H1 (cell line): ENCODE data around the gene TUBB4B. TPM values are rescaled to one million over a fixed set of nuclear protein-coding genes. Genes with fewer than 3 reads are reported as not detected.
A peak's percentile ranks its signal among the peaks of the same experiment; 100 is the strongest.

Source experiments
- CTCF ChIA-PET: fragments of 300-600 bp; sonication (Branson Sonifier 250); formaldehyde crosslinking; loops from one replicate; lab custom pipeline; 2021; ENCODE audit not compliant: partially characterized antibody; lab: Charles Lee
- POLR2A ChIA-PET: fragments of 300-600 bp; sonication (Branson Sonifier 250); formaldehyde crosslinking; loops from one replicate; lab custom pipeline; 2021; ENCODE audit warnings: inconsistent platforms; ENCODE audit not compliant: partially characterized antibody; lab: Charles Lee
- DNase-seq, 2 experiments: peaks; one replicate each; pipeline versions ENCODE4 v3.0.0 to v3.0.0-alpha.2; 2010 to 2022; ENCODE audit warnings: low spot score in 2 of 2, low read depth in 1 of 2, mixed read lengths in 1 of 2
- FAIRE-seq: peaks from 2 replicates; lab custom pipeline; 2011; peaks lifted over from hg19 to GRCh38; lab: Jason Lieb, UNC
- H2AFZ ChIP-seq: 2 replicates; pipeline ENCODE4 v1.8.1; 2012; ENCODE audit warnings: low read length, inconsistent platforms
- H2AK5ac ChIP-seq: 2 replicates; pipeline ENCODE4 v1.6.1; 2013; ENCODE audit warnings: low read depth, low read length
- H2BK120ac ChIP-seq: replicated peaks from 2 replicates; pipeline ENCODE3; 2013; ENCODE audit warnings: low read depth, low read length, inconsistent platforms
- H2BK12ac ChIP-seq: 2 replicates; pipeline ENCODE4 v1.6.1; 2013; ENCODE audit warnings: low read depth, low read length
- H2BK15ac ChIP-seq: 2 replicates; pipeline ENCODE4 v1.6.1; 2013; ENCODE audit warnings: low read length
- H2BK20ac ChIP-seq: 2 replicates; pipeline ENCODE4 v1.6.1; 2013; ENCODE audit warnings: low read length
- H2BK5ac ChIP-seq: 2 replicates; pipeline ENCODE4 v1.6.1; 2013; ENCODE audit warnings: low read depth, low read length
- H3K14ac ChIP-seq: 2 replicates; pipeline ENCODE4 v1.6.1; 2013; ENCODE audit warnings: inconsistent platforms; ENCODE audit not compliant: insufficient read length
- H3K18ac ChIP-seq: 2 replicates; pipeline ENCODE4 v1.6.1; 2013; ENCODE audit warnings: low read length; ENCODE audit errors: extremely low read depth
- H3K23ac ChIP-seq: 2 replicates; pipeline ENCODE4 v1.6.1; 2013; ENCODE audit warnings: inconsistent platforms; ENCODE audit not compliant: insufficient read length
- H3K23me2 ChIP-seq: 2 replicates; pipeline ENCODE4 v1.6.1; 2013; ENCODE audit warnings: low read depth, low read length
- H3K27ac ChIP-seq: 2 replicates; pipeline ENCODE4 v1.6.1; 2011; ENCODE audit warnings: low read depth, low read length, inconsistent platforms
- H3K27me3 ChIP-seq, 4 experiments: replicated peaks in 1 of 4; 1 replicate in 1 of 4; 2 replicates in 3 of 4; pipeline versions ENCODE4 v1.6.1 to v1.8.1; 2011 to 2013; ENCODE audit warnings: low read length in 3 of 4, mild to moderate bottlenecking in 3 of 4, inconsistent platforms in 2 of 4, mixed read lengths in 2 of 4, moderate library complexity in 1 of 4; ENCODE audit not compliant: control insufficient read depth in 3 of 4, insufficient read depth in 3 of 4; ENCODE audit errors: extremely low read depth in 1 of 4
- H3K36me3 ChIP-seq, 4 experiments: 2 replicates each; pipeline versions ENCODE4 v1.6.1 to v1.8.1; 2011 to 2013; ENCODE audit warnings: mild to moderate bottlenecking in 4 of 4, low read length in 3 of 4, moderate library complexity in 2 of 4, control low read depth in 1 of 4, inconsistent platforms in 1 of 4; ENCODE audit not compliant: insufficient read depth in 4 of 4, control insufficient read depth in 2 of 4
- H3K4ac ChIP-seq: replicated peaks from 2 replicates; pipeline ENCODE3; 2013; ENCODE audit warnings: low read length, low read depth, mixed read lengths, inconsistent platforms; ENCODE audit not compliant: insufficient read length
- H3K4me1 ChIP-seq, 4 experiments: replicated peaks in 1 of 4; 1 replicate in 1 of 4; 2 replicates in 3 of 4; pipeline versions ENCODE4 v1.6.1 to v1.8.1; 2011 to 2013; ENCODE audit warnings: low read length in 3 of 4, inconsistent platforms in 2 of 4, mixed read lengths in 1 of 4; ENCODE audit not compliant: insufficient read depth in 4 of 4, control insufficient read depth in 3 of 4
- H3K4me2 ChIP-seq, 2 experiments: 2 replicates each; pipeline versions ENCODE4 v1.6.1 to v1.8.1; 2011 to 2013; ENCODE audit warnings: low read depth in 2 of 2, low read length in 2 of 2, control low read depth in 1 of 2, inconsistent platforms in 1 of 2, mild to moderate bottlenecking in 1 of 2; ENCODE audit not compliant: insufficient read depth in 1 of 2
- H3K4me3 ChIP-seq, 4 experiments: fragments of 200-600, 300-600 bp in 1 of 4; sonication (generic), shearing (Covaris generic), sonication (Bioruptor Twin) in 1 of 4; 2 replicates each; pipeline versions ENCODE4 v1.5.1 to v1.8.1; 2011 to 2016; ENCODE audit warnings: low read length in 4 of 4, low read depth in 3 of 4, control low read depth in 2 of 4, inconsistent platforms in 2 of 4, mild to moderate bottlenecking in 2 of 4, mixed read lengths in 1 of 4, moderate library complexity in 1 of 4; ENCODE audit not compliant: insufficient read depth in 2 of 4; ENCODE audit errors: extremely low read depth in 1 of 4
- H3K56ac ChIP-seq: replicated peaks from 2 replicates; pipeline ENCODE3; 2013; ENCODE audit warnings: low read depth, mild to moderate bottlenecking, mixed read lengths, low read length, inconsistent platforms; ENCODE audit not compliant: insufficient read length
- H3K79me1 ChIP-seq: 2 replicates; pipeline ENCODE4 v1.6.1; 2013; ENCODE audit warnings: low read depth, low read length, control low read depth
- H3K79me2 ChIP-seq, 2 experiments: 2 replicates each; pipeline versions ENCODE4 v1.6.1 to v1.8.1; 2012 to 2013; ENCODE audit warnings: low read length in 2 of 2, mild to moderate bottlenecking in 2 of 2, inconsistent platforms in 1 of 2; ENCODE audit not compliant: insufficient read depth in 2 of 2, control insufficient read depth in 1 of 2
- H3K9ac ChIP-seq, 4 experiments: replicated peaks in 1 of 4; 1 replicate in 1 of 4; 2 replicates in 3 of 4; pipeline versions ENCODE4 v1.6.1 to v1.8.1; 2011 to 2013; ENCODE audit warnings: low read depth in 3 of 4, low read length in 3 of 4, control low read depth in 2 of 4, mild to moderate bottlenecking in 2 of 4, moderate library complexity in 2 of 4, inconsistent platforms in 1 of 4; ENCODE audit errors: extremely low read depth in 1 of 4
- H3K9me3 ChIP-seq, 2 experiments: 2 replicates each; pipeline versions ENCODE4 v1.6.1 to v1.8.1; 2012 to 2013; ENCODE audit warnings: mild to moderate bottlenecking in 2 of 2, moderate library complexity in 2 of 2, control low read depth in 1 of 2, inconsistent platforms in 1 of 2, low read depth in 1 of 2, low read length in 1 of 2, mixed read lengths in 1 of 2; ENCODE audit not compliant: insufficient read depth in 2 of 2
- H4K20me1 ChIP-seq, 2 experiments: replicated peaks in 1 of 2; 2 replicates each; pipeline versions ENCODE3 to v1.8.1; 2011 to 2013; ENCODE audit warnings: inconsistent platforms in 2 of 2, low read length in 2 of 2, mild to moderate bottlenecking in 1 of 2; ENCODE audit not compliant: insufficient read depth in 2 of 2, control insufficient read depth in 1 of 2
- H4K5ac ChIP-seq: 2 replicates; pipeline ENCODE4 v1.6.1; 2013; ENCODE audit warnings: low read length, low read depth, mixed read lengths, inconsistent platforms; ENCODE audit not compliant: insufficient read length
- H4K8ac ChIP-seq: 2 replicates; pipeline ENCODE4 v1.8.0; 2013; ENCODE audit warnings: mild to moderate bottlenecking, moderate library complexity, low read length, inconsistent platforms; ENCODE audit not compliant: insufficient read depth; ENCODE audit errors: extremely low read depth
- H4K91ac ChIP-seq: replicated peaks from 2 replicates; pipeline ENCODE3; 2013; ENCODE audit warnings: low read length, mixed read lengths, inconsistent platforms; ENCODE audit not compliant: insufficient read length
- CTBP2 ChIP-seq: IDR thresholded peaks from 2 replicates; pipeline ENCODE4 v1.7.0; 2011; ENCODE audit warnings: borderline replicate concordance, mild to moderate bottlenecking, moderate library complexity, mixed read lengths, low read length; ENCODE audit not compliant: insufficient read depth, insufficient read length
- JUND ChIP-seq: IDR thresholded peaks from 2 replicates; pipeline ENCODE4 v1.6.1; 2011; ENCODE audit warnings: mild to moderate bottlenecking, improper control_type of control experiment, low read length
- POLR2AphosphoS5 ChIP-seq: IDR thresholded peaks from 2 replicates; pipeline ENCODE4 v1.6.1; 2011; ENCODE audit warnings: low read depth, low read length
- RAD21 ChIP-seq, 2 experiments: IDR thresholded peaks in 1 of 2; conservative IDR thresholded peaks in 1 of 2; 2 replicates each; pipeline ENCODE4 v1.6.1; 2011; ENCODE audit warnings: low read depth in 2 of 2, low read length in 2 of 2, improper control_type of control experiment in 1 of 2, inconsistent platforms in 1 of 2, mild to moderate bottlenecking in 1 of 2, moderate library complexity in 1 of 2
- SAP30 ChIP-seq: fragments of 300-600 bp; sonication (generic); IDR thresholded peaks from 2 replicates; pipeline ENCODE4 v1.7.1; 2012; ENCODE audit warnings: low read length, moderate library complexity, mild to moderate bottlenecking, inconsistent platforms; ENCODE audit not compliant: insufficient read depth, insufficient replicate concordance
- SIX5 ChIP-seq: IDR thresholded peaks from 2 replicates; pipeline ENCODE4 v1.6.1; 2011; ENCODE audit warnings: mild to moderate bottlenecking, low read depth, low read length
- SP4 ChIP-seq: IDR thresholded peaks from 2 replicates; pipeline ENCODE4 v1.6.1; 2012; ENCODE audit warnings: low read length, inconsistent platforms
- SRF ChIP-seq: IDR thresholded peaks from 2 replicates; pipeline ENCODE4 v1.6.1; 2011; ENCODE audit warnings: mild to moderate bottlenecking, low read depth, low read length, moderate library complexity
- TEAD4 ChIP-seq: IDR thresholded peaks from 2 replicates; pipeline ENCODE4 v1.6.1; 2012; ENCODE audit warnings: low read depth, low read length, inconsistent platforms, mixed read lengths
- WGBS, 2 experiments: shearing (Covaris generic) in 1 of 2; methylation state at CpG; one replicate each; pipeline versions ENCODE4 v1.1.6 to v1.1.7; 2013 to 2015; ENCODE audit warnings: low lambda C conversion rate in 2 of 2, mixed read lengths in 2 of 2, inconsistent platforms in 1 of 2, low coverage in 1 of 2, missing lambda C conversion rate in 1 of 2; ENCODE audit not compliant: insufficient replicate concordance in 2 of 2, insufficient coverage in 1 of 2, insufficient read length in 1 of 2; ENCODE audit errors: extremely low coverage in 1 of 2, missing lambda C conversion rate in 1 of 2; 5-methylcytosine and 5-hydroxymethylcytosine counted together
- polyA plus RNA-seq, 7 experiments: library from polyadenylated mRNA; depleted of rRNA in 3 of 7; stranded (reverse) in 5 of 7; unstranded in 2 of 7; fragments of >200 nt in 5 of 7; fragments of 200-250 nt in 2 of 7; gene quantifications; 1 replicate in 5 of 7; 2 replicates in 1 of 7; 4 replicates in 1 of 7; pipeline versions ENCODE4 v1.2.1 to v1.2.3, GENCODE V29; 2011 to 2013; ENCODE audit warnings: missing spikeins in 2 of 7, mixed read lengths in 2 of 7
- total RNA-seq: library from RNA; stranded (reverse); fragmentation: NEBNext Ultra II Directional; extraction: Animal tissue kit (Norgen Biotek cat#: 25700); gene quantifications from 2 replicates; pipeline ENCODE4 v1.2.1, GENCODE V29; 2021
- TF ChIP-seq, protein P1 (sequence below): IDR thresholded peaks from 2 replicates; pipeline ENCODE4 v1.6.1; 2011; ENCODE audit warnings: low read length, improper control_type of control experiment

The TUBB4B gene
- total and polyA plus RNA-seq, 2 of the 8 experiments (the other 6 are each of a cell fraction or from before 2014, with no cell fraction given): 280 to 307 TPM

DNA sequence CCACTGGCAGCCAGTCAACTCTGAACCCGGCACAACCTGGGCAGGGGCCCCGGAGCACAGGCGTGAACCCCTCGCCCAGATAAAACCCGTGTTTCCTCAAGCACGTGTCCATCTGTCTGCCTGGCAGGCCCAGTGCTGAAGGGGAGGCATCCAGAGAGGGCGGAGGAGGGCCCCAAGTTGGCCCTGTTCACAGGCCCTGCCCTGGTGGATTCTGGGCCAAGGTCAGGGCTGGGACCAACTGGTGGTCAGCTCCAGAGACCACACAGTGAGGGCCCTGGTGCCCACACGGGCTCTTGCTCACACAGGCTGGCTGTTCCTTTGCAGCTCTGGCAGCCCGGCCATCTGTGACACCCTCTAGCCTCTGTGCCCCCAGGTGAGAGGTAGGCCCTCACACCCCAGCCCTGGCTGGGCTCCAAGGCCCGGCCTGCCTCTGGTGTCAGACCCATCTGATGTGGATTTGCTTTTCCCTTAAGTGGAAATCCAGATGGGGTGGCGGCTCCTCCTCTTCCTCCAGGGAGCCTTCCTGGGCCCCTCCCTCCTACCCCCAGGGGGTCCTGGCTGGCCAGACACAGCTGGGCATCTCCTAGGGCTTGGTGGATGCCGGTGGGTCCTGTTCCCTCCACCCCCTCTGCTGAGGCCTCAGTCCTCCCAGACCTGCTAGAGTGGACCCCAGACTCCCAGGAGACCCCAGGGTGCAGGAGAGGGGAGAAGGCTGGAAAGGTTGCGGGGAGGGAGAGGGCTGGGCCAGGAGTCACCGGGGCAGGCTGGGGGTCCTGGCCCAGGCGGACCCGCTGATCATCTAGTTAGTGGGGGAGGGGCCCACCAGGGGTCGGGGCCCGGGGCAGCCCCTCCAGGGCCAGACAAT lies 9.5 kb downstream of the TUBB4B start:
- Histone ChIP-seq H2BK20ac (no peak overlapping the region), H4K20me1 (peaks cover 0 to 1% of the 10 kb centered on the region in 2 experiments), H3K9me3 (no peaks in the 10 kb centered on the region), H3K79me1 (no peaks in the 10 kb centered on the region), H2AFZ (no peak overlapping the region), H4K5ac (no peak overlapping the region), H2BK12ac (no peak overlapping the region), H3K23ac (no peak overlapping the region), H2BK120ac (no peak overlapping the region), H3K4ac (no peak overlapping the region), H3K23me2 (peaks cover 9% of the 10 kb centered on the region; the same call in 1 of the 2 replicates), H4K8ac (peak overlapping the region; percentile 46; the same call in 1 of the 2 replicates), H2BK5ac (no peak overlapping the region), H2BK15ac (no peak overlapping the region), H3K18ac (peak overlapping the region; percentile 48; the same call in 1 of the 2 replicates), H4K91ac (no peak overlapping the region), H3K36me3 (no peaks in the 10 kb centered on the region), H3K4me3 (no peak overlapping the region), H3K56ac (no peak overlapping the region), H3K4me1 (peaks cover 0 to 13% (median 9%) of the 10 kb centered on the region in 4 experiments; a peak in 5 of 7 replicates), H3K79me2 (peaks cover 0 to under 1% of the 10 kb centered on the region in 2 experiments; a peak in 1 of 4 replicates), H3K4me2 (no peak overlapping the region), H3K9ac (no peak overlapping the region), H3K27ac (no peak overlapping the region), H2AK5ac (peak overlapping the region; percentile 82; the same call in 1 of the 2 replicates), H3K27me3 (peaks cover 0 to 7% (median 0%) of the 10 kb centered on the region in 4 experiments; a peak in 3 of 7 replicates), H3K14ac (no peak overlapping the region)
- WGBS, 2 experiments: 97% methylated on average over 13 of the region's 18 CpGs; no CpG with 5 or more reads in 1 of the 2 experiments
- POLR2A ChIA-PET: interaction anchor here (47.8 to 69.9 kb wide), 2 partner anchors 6 to 16 kb away, joined by 1462 read pairs; partner anchors contain the start of genes CYSRT1, NDOR1, NELFB and RNF208
- DNase-seq (no peak), FAIRE-seq (no peak)
- CTCF ChIA-PET: interaction anchor here (0.7 to 1.4 kb wide), 4 partner anchors 10 to 58 kb away, joined by 3 to 4 read pairs (median 3); partner anchors contain the start of gene TOR4A
- TF ChIP-seq RAD21 (IDR thresholded peaks at IDR 0.05 in 1 of 2, conservative IDR thresholded peaks at IDR 0.05 in 1 of 2; ENCODE audit: low read depth in 2 of 2, low read length in 2 of 2) (no peak), SAP30 (no peak), TEAD4 (no peak), CTBP2 (no peak), SIX5 (no peak), JUND (no peak), SP4 (no peak), SRF (no peak), POLR2AphosphoS5 (no peak)
- TF ChIP-seq, protein P1, sequence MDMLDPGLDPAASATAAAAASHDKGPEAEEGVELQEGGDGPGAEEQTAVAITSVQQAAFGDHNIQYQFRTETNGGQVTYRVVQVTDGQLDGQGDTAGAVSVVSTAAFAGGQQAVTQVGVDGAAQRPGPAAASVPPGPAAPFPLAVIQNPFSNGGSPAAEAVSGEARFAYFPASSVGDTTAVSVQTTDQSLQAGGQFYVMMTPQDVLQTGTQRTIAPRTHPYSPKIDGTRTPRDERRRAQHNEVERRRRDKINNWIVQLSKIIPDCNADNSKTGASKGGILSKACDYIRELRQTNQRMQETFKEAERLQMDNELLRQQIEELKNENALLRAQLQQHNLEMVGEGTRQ: no peak
